ENCODE results near the gene MSANTD3. TPM values are rescaled to one million over a fixed set of nuclear protein-coding genes. Genes with fewer than 3 reads are reported as not detected.
"Not testable (repeated sequence)": the region's sequence is repeated elsewhere in the genome, so short reads cannot be mapped to it uniquely, and the experiment has no call there.

Gene MSANTD3
- total and polyA plus RNA-seq, 2 of the 13 experiments (the other 11 are each of a cell fraction or from before 2014, with no cell fraction given), result 10.1 to 19.2 TPM

DNA sequence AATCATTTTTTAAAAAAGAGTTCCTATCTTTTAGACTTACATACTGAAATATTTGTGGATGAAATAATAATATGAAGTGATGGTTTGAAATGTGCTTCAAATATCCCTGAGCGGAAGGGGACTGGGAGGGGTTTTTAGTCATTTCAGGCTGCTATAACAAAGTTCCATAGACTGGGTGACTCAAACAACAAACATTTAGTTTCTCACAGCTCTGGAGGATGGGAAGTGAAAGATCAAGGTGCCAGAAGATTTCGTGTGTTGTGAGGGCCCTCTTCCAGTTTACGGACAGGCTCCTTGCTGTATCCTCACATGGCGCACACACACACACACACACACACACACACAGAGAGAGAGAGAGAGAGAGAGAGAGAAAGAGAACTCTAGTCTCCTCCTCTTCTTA lies 47.1 kb upstream of the MSANTD3 start:
- BruUV-seq (replicated peaks), result no TSS peak
- peak overlapping the region; percentile 32; the same call in 1 of the 2 replicates for H3K4me2 ChIP-seq (ENCODE audit: low read depth, low read length)
- peaks cover 26% of the 10 kb centered on the region for H3K4me1 ChIP-seq (ENCODE audit: insufficient read depth, low read length)
- H2AFZ ChIP-seq (ENCODE audit: low read length), result no peak overlapping the region
- no peaks in the 10 kb centered on the region for H4K20me1 ChIP-seq (ENCODE audit: insufficient read depth, low read length)
- POLR2A ChIA-PET, result interaction anchor here (0.6 to 1.4 kb wide), 4 partner anchors 28 to 47 kb away, joined by 3 to 4 read pairs (median 4); partner anchors contain the start of genes MSANTD3 and TEX10
- ATAC-seq (peak; percentile 71), FAIRE-seq (peak; percentile 8), DNase-seq (ENCODE audit: low spot score) (peak; percentile 53)
- peak overlapping the region in 1 of 3 experiments; percentile 37; a peak in 1 of 6 replicates for H3K4me3 ChIP-seq (replicated peaks in 1 of 3; ENCODE audit: insufficient read depth in 1 of 3, low read depth in 2 of 3, low read length in 3 of 3)
- intact Hi-C loops (cut with micrococcal nuclease; ENCODE audit: unreplicated experiment) (no loop called here), in situ Hi-C loops (cut with HindIII; ENCODE audit: extremely low pct_ligation_motif_present, low pct_unique_long_range_greater_than_20kb) (no loop called here)
- no peak overlapping the region for H3K9ac ChIP-seq (ENCODE audit: insufficient read depth, low read depth, low read length)
- H3K36me3 ChIP-seq (replicated peaks in 1 of 2; ENCODE audit: control insufficient read depth in 1 of 2, insufficient read depth in 2 of 2, low read length in 2 of 2), result no peaks in the 10 kb centered on the region
- 49% methylated on average over 4 of the region's 4 CpGs for WGBS (ENCODE audit: low lambda C conversion rate)
- TF ChIP-seq ZNF12 (CRISPR knock-in tag; IDR thresholded peaks at IDR 0.05), result peak; percentile 86
- TF ChIP-seq SAP130 (CRISPR knock-in tag; IDR thresholded peaks at IDR 0.05; ENCODE audit: low read depth), result 0 out of 2 replicates have a peak, but pooled peaks have one; percentile 20
- TF ChIP-seq FOSL2 (CRISPR knock-in tag; IDR thresholded peaks at IDR 0.05), result peak; percentile 67
- TF ChIP-seq ATAD3A (CRISPR knock-in tag; IDR thresholded peaks at IDR 0.05), result no peak
- no peak for TF ChIP-seq U2AF1 (optimal IDR thresholded peaks at IDR 0.05; ENCODE audit: low read depth, low read length)
- peak; percentile 91; the same call in 1 of the 2 replicates for TF ChIP-seq ZNF564 (CRISPR knock-in tag; IDR thresholded peaks at IDR 0.05)
- TF ChIP-seq TCF7L2 (IDR thresholded peaks at IDR 0.05; ENCODE audit: low read depth, low read length), result no peak
- no peaks in the 10 kb centered on the region for H3K79me2 ChIP-seq (ENCODE audit: insufficient read depth, low read length)
- no peak overlapping the region for H3K27ac ChIP-seq (ENCODE audit: extremely low read length, insufficient read depth, low read length)
- CTCF ChIA-PET (ENCODE audit: low intra/inter-chr PET ratio, low total read pairs), result no interaction called here
- H3K27me3 ChIP-seq (ENCODE audit: control insufficient read depth in 1 of 2, insufficient read depth in 2 of 2, low read length in 2 of 2), result no peaks in the 10 kb centered on the region
- peaks cover 16% of the 10 kb centered on the region for H3K9me3 ChIP-seq (ENCODE audit: low read length)

DNA sequence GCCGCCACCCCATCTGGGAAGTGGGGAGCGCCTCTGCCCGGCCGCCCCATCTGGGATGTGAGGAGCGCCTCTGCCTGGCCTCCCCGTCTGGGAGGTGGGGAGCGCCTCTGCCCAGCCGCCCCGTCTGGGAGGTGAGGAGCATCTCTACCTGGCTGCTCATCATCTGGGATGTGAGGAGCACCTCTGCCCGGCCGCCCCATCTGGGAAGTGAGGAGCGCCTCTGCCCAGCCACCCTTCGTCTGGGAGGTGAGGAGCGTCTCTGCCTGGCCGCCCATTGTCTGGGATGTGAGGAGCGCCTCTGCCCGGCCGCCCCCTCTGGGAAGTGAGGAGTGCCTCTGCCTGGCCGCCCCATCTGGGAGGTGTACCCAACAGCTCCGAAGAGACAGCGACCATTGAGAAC lies 34.0 kb upstream of the MSANTD3 start:
- FAIRE-seq; BruUV-seq (replicated peaks); ATAC-seq; H3K4me2 ChIP-seq (ENCODE audit: low read depth, low read length); H3K27me3 ChIP-seq (ENCODE audit: control insufficient read depth in 1 of 2, insufficient read depth in 2 of 2, low read length in 2 of 2); H3K9ac ChIP-seq (ENCODE audit: insufficient read depth, low read depth, low read length); H3K9me3 ChIP-seq (ENCODE audit: low read length); H4K20me1 ChIP-seq (ENCODE audit: insufficient read depth, low read length); H3K79me2 ChIP-seq (ENCODE audit: insufficient read depth, low read length); DNase-seq (ENCODE audit: low spot score); H3K27ac ChIP-seq (ENCODE audit: extremely low read length, insufficient read depth, low read length); in situ Hi-C loops (cut with HindIII; ENCODE audit: extremely low pct_ligation_motif_present, low pct_unique_long_range_greater_than_20kb); intact Hi-C loops (cut with micrococcal nuclease; ENCODE audit: unreplicated experiment); H2AFZ ChIP-seq (ENCODE audit: low read length); POLR2A ChIA-PET; H3K4me1 ChIP-seq (ENCODE audit: insufficient read depth, low read length); CTCF ChIA-PET (ENCODE audit: low intra/inter-chr PET ratio, low total read pairs); H3K4me3 ChIP-seq (replicated peaks in 1 of 3; ENCODE audit: insufficient read depth in 1 of 3, low read depth in 2 of 3, low read length in 3 of 3); H3K36me3 ChIP-seq (replicated peaks in 1 of 2; ENCODE audit: control insufficient read depth in 1 of 2, insufficient read depth in 2 of 2, low read length in 2 of 2): not testable (repeated sequence)
- WGBS (ENCODE audit: low lambda C conversion rate), result 97% methylated on average over 10 of the region's 21 CpGs
